ENCODE data around the gene PPAN.

The PPAN gene

DNA sequence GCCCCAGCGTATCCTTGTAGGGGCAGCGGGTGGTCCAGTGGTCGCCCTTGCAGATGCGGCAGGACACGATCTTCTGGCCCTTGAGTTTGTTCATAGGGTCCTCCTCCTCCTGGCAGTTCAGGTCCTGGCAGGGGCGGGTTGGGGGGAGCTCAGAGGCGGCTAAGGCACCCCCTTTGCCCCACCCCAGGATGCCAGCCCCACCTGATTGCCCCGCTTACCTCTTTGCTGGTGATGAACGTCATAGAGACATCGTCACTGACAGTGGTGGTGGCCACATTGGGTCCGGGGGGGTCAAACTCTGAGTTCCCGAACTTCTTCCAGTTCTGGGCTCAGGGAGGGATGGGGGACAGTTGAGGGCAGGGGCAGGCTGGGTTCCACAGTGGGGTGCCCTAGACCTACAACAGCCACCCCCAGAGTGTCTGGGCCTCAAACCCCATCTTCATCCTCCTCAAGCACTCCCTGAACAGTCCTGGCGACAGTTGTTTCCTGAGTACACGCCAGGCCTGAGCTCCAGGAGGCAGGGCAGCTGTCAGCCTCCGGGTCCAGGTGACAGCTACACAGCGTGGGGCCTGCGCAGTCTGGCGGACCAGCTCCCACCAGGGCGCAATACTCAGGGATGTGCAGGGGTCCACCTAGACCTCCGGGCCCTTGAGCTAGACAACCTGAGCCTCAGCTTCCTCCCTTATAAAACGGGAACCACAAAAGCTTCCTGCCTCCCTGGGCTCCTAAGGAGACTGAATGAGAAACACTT is 10.9 kb downstream of the PPAN start:
- DNase-seq (ENCODE audit: insufficient read length, low spot score): no peak
- TF ChIP-seq PAX5 (IDR thresholded peaks at IDR 0.05; ENCODE audit: insufficient read depth, low read length, severe bottlenecking) (no peak), SPI1 (IDR thresholded peaks at IDR 0.05; ENCODE audit: low read depth, low read length) (no peak), POU2F2 (IDR thresholded peaks at IDR 0.05; ENCODE audit: low read depth, low read length) (no peak), POLR2A (IDR thresholded peaks at IDR 0.05; ENCODE audit: low read depth, low read length) (no peak), TAF1 (IDR thresholded peaks at IDR 0.05; ENCODE audit: low read depth, low read length) (no peak), POLR2AphosphoS5 (IDR thresholded peaks at IDR 0.05; ENCODE audit: low read depth, low read length) (no peak)
- FAIRE-seq: no peak

- TF ChIP-seq POLR2AphosphoS5 (IDR thresholded peaks at IDR 0.05; ENCODE audit: low read depth, low read length) (no peak), POU2F2 (IDR thresholded peaks at IDR 0.05; ENCODE audit: low read depth, low read length) (no peak), TAF1 (IDR thresholded peaks at IDR 0.05; ENCODE audit: low read depth, low read length) (no peak), SPI1 (IDR thresholded peaks at IDR 0.05; ENCODE audit: low read depth, low read length) (no peak), POLR2A (IDR thresholded peaks at IDR 0.05; ENCODE audit: low read depth, low read length) (no peak), PAX5 (IDR thresholded peaks at IDR 0.05; ENCODE audit: insufficient read depth, low read length, severe bottlenecking) (no peak)
- DNase-seq (ENCODE audit: insufficient read length, low spot score) (no peak), FAIRE-seq (no peak)
These were observed 12.8 kb downstream of the PPAN start for GRCh38 chr19:10118960-10119359.

- TF ChIP-seq TAF1 (IDR thresholded peaks at IDR 0.05; ENCODE audit: low read depth, low read length) (no peak), POLR2AphosphoS5 (IDR thresholded peaks at IDR 0.05; ENCODE audit: low read depth, low read length) (no peak), POLR2A (IDR thresholded peaks at IDR 0.05; ENCODE audit: low read depth, low read length) (no peak), PAX5 (IDR thresholded peaks at IDR 0.05; ENCODE audit: insufficient read depth, low read length, severe bottlenecking) (no peak), POU2F2 (IDR thresholded peaks at IDR 0.05; ENCODE audit: low read depth, low read length) (no peak), SPI1 (IDR thresholded peaks at IDR 0.05; ENCODE audit: low read depth, low read length) (no peak)
- DNase-seq (ENCODE audit: insufficient read length, low spot score) (no peak), FAIRE-seq (no peak)
These were observed 14.5 kb downstream of the PPAN start for GRCh38 chr19:10120538-10121189.

GRCh38 chr19:10122045-10122444 is 15.9 kb downstream of the PPAN start:
- no peak for FAIRE-seq
- no peak for DNase-seq (ENCODE audit: insufficient read length, low spot score)
- TF ChIP-seq TAF1 (IDR thresholded peaks at IDR 0.05; ENCODE audit: low read depth, low read length) (no peak), POU2F2 (IDR thresholded peaks at IDR 0.05; ENCODE audit: low read depth, low read length) (no peak), SPI1 (IDR thresholded peaks at IDR 0.05; ENCODE audit: low read depth, low read length) (no peak), POLR2AphosphoS5 (IDR thresholded peaks at IDR 0.05; ENCODE audit: low read depth, low read length) (no peak), PAX5 (IDR thresholded peaks at IDR 0.05; ENCODE audit: insufficient read depth, low read length, severe bottlenecking) (no peak), POLR2A (IDR thresholded peaks at IDR 0.05; ENCODE audit: low read depth, low read length) (no peak)

GRCh38 chr19:10124429-10124828 is 18.3 kb downstream of the PPAN start:
- no peak for FAIRE-seq

GRCh38 chr19:10126213-10126639 is 20.1 kb downstream of the PPAN start:
- DNase-seq (ENCODE audit: insufficient read length, low spot score): no peak
- no peak for FAIRE-seq
- no peak for TF ChIP-seq PAX5 (IDR thresholded peaks at IDR 0.05; ENCODE audit: insufficient read depth, low read length, severe bottlenecking)
- no peak for TF ChIP-seq POLR2A (IDR thresholded peaks at IDR 0.05; ENCODE audit: low read depth, low read length)
- 0 out of 2 replicates have a peak, but pooled peaks have one; percentile 1 for TF ChIP-seq SPI1 (IDR thresholded peaks at IDR 0.05; ENCODE audit: low read depth, low read length)

More at GRCh38 chr19:10124429-10124828, 18.3 kb downstream of the PPAN start:
- no peak for DNase-seq (ENCODE audit: insufficient read length, low spot score)
- TF ChIP-seq POU2F2 (IDR thresholded peaks at IDR 0.05; ENCODE audit: low read depth, low read length) (no peak), POLR2A (IDR thresholded peaks at IDR 0.05; ENCODE audit: low read depth, low read length) (no peak), SPI1 (IDR thresholded peaks at IDR 0.05; ENCODE audit: low read depth, low read length) (no peak), TAF1 (IDR thresholded peaks at IDR 0.05; ENCODE audit: low read depth, low read length) (no peak), PAX5 (IDR thresholded peaks at IDR 0.05; ENCODE audit: insufficient read depth, low read length, severe bottlenecking) (no peak), POLR2AphosphoS5 (IDR thresholded peaks at IDR 0.05; ENCODE audit: low read depth, low read length) (no peak)

GRCh38 chr19:10132905-10133304 is 26.7 kb downstream of the PPAN start:
- no peak for FAIRE-seq
- no peak for DNase-seq (ENCODE audit: insufficient read length, low spot score)
- TF ChIP-seq PAX5 (IDR thresholded peaks at IDR 0.05; ENCODE audit: insufficient read depth, low read length, severe bottlenecking): no peak
- no peak for TF ChIP-seq POLR2AphosphoS5 (IDR thresholded peaks at IDR 0.05; ENCODE audit: low read depth, low read length)
- TF ChIP-seq TAF1 (IDR thresholded peaks at IDR 0.05; ENCODE audit: low read depth, low read length): no peak
- no peak for TF ChIP-seq SPI1 (IDR thresholded peaks at IDR 0.05; ENCODE audit: low read depth, low read length)
- TF ChIP-seq POU2F2 (IDR thresholded peaks at IDR 0.05; ENCODE audit: low read depth, low read length): no peak
- TF ChIP-seq POLR2A (IDR thresholded peaks at IDR 0.05; ENCODE audit: low read depth, low read length): no peak

- FAIRE-seq (no peak), DNase-seq (ENCODE audit: insufficient read length, low spot score) (no peak)
- no peak for TF ChIP-seq POU2F2 (IDR thresholded peaks at IDR 0.05; ENCODE audit: low read depth, low read length)
- no peak for TF ChIP-seq PAX5 (IDR thresholded peaks at IDR 0.05; ENCODE audit: insufficient read depth, low read length, severe bottlenecking)
- no peak for TF ChIP-seq POLR2A (IDR thresholded peaks at IDR 0.05; ENCODE audit: low read depth, low read length)
- no peak for TF ChIP-seq TAF1 (IDR thresholded peaks at IDR 0.05; ENCODE audit: low read depth, low read length)
- TF ChIP-seq SPI1 (IDR thresholded peaks at IDR 0.05; ENCODE audit: low read depth, low read length): no peak
- TF ChIP-seq POLR2AphosphoS5 (IDR thresholded peaks at IDR 0.05; ENCODE audit: low read depth, low read length): no peak
These were observed 27.4 kb downstream of the PPAN start for GRCh38 chr19:10133596-10133995.

DNA sequence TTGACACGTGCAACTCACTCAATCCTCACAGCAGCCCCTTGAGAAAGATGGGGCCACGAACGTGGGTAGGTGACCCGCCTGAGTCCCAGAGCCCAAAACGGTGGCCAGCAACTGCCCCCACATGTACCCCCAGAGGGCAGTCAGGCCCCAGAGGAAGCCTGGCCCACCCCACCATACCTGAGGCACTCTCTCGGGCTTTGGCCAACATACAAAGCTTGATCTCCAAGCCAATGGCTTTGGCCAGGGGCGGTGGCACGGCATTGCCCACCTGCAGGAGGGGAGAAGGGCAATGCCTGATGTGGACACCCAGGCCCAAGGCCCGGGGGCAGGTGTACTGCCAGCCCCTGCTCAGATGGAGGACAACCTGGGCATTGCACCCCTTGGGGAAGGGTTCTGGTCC is 27.9 kb downstream of the PPAN start:
- DNase-seq (ENCODE audit: insufficient read length, low spot score): no peak
- TF ChIP-seq PAX5 (IDR thresholded peaks at IDR 0.05; ENCODE audit: insufficient read depth, low read length, severe bottlenecking) (no peak), POU2F2 (IDR thresholded peaks at IDR 0.05; ENCODE audit: low read depth, low read length) (no peak), POLR2AphosphoS5 (IDR thresholded peaks at IDR 0.05; ENCODE audit: low read depth, low read length) (no peak), TAF1 (IDR thresholded peaks at IDR 0.05; ENCODE audit: low read depth, low read length) (no peak), SPI1 (IDR thresholded peaks at IDR 0.05; ENCODE audit: low read depth, low read length) (no peak), POLR2A (IDR thresholded peaks at IDR 0.05; ENCODE audit: low read depth, low read length) (no peak)
- no peak for FAIRE-seq

All from GM12891 (cell line).